ENCODE measurements around the gene TMEM232. TPM values are rescaled to one million over a fixed set of nuclear protein-coding genes. Genes with fewer than 3 reads are reported as not detected.

TMEM232 gene
- total and polyA plus RNA-seq, 2 experiments from 2014 or later = 1.3 to 1.9 TPM

DNA sequence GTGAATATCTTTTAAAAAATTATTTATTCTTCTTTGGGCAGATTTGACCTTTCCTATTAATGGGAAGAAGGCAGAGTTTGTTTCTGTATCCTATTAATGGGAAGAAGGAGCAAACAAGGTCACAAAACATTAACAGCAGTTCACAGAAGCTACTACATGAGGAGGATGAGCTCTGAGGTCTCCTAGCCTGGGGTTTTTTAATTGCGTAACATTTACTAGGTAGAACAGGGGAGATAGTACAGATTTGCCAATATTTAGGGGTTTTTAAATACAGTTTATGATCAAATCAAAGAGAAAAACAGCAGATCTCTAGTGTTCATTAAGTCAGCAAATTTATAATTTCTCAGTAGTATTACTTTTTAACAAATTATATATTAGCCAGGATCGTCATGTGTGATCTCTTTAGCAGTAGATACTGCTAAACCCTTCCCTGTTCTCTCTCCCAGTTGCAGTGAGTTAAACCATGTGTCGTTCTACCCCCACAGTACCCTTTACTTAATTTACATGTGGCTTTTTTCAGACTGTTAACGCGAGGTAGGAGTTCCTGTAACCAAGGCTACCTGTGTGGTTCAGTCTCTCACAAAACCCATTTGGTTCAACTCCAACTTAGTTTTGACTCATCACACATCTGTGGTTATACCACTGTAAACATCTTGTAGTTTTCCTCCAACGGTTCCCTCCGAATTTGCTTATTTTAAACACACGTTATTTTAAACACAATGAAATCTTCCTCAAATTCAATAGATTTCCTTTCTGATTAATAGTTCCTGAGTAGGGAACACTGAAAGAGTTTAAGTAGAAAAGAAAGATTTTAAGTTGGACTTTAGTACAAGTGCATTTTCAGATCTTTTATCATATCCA is 25.7 kb upstream of the TMEM232 start (continued):
- TF ChIP-seq, protein P1, sequence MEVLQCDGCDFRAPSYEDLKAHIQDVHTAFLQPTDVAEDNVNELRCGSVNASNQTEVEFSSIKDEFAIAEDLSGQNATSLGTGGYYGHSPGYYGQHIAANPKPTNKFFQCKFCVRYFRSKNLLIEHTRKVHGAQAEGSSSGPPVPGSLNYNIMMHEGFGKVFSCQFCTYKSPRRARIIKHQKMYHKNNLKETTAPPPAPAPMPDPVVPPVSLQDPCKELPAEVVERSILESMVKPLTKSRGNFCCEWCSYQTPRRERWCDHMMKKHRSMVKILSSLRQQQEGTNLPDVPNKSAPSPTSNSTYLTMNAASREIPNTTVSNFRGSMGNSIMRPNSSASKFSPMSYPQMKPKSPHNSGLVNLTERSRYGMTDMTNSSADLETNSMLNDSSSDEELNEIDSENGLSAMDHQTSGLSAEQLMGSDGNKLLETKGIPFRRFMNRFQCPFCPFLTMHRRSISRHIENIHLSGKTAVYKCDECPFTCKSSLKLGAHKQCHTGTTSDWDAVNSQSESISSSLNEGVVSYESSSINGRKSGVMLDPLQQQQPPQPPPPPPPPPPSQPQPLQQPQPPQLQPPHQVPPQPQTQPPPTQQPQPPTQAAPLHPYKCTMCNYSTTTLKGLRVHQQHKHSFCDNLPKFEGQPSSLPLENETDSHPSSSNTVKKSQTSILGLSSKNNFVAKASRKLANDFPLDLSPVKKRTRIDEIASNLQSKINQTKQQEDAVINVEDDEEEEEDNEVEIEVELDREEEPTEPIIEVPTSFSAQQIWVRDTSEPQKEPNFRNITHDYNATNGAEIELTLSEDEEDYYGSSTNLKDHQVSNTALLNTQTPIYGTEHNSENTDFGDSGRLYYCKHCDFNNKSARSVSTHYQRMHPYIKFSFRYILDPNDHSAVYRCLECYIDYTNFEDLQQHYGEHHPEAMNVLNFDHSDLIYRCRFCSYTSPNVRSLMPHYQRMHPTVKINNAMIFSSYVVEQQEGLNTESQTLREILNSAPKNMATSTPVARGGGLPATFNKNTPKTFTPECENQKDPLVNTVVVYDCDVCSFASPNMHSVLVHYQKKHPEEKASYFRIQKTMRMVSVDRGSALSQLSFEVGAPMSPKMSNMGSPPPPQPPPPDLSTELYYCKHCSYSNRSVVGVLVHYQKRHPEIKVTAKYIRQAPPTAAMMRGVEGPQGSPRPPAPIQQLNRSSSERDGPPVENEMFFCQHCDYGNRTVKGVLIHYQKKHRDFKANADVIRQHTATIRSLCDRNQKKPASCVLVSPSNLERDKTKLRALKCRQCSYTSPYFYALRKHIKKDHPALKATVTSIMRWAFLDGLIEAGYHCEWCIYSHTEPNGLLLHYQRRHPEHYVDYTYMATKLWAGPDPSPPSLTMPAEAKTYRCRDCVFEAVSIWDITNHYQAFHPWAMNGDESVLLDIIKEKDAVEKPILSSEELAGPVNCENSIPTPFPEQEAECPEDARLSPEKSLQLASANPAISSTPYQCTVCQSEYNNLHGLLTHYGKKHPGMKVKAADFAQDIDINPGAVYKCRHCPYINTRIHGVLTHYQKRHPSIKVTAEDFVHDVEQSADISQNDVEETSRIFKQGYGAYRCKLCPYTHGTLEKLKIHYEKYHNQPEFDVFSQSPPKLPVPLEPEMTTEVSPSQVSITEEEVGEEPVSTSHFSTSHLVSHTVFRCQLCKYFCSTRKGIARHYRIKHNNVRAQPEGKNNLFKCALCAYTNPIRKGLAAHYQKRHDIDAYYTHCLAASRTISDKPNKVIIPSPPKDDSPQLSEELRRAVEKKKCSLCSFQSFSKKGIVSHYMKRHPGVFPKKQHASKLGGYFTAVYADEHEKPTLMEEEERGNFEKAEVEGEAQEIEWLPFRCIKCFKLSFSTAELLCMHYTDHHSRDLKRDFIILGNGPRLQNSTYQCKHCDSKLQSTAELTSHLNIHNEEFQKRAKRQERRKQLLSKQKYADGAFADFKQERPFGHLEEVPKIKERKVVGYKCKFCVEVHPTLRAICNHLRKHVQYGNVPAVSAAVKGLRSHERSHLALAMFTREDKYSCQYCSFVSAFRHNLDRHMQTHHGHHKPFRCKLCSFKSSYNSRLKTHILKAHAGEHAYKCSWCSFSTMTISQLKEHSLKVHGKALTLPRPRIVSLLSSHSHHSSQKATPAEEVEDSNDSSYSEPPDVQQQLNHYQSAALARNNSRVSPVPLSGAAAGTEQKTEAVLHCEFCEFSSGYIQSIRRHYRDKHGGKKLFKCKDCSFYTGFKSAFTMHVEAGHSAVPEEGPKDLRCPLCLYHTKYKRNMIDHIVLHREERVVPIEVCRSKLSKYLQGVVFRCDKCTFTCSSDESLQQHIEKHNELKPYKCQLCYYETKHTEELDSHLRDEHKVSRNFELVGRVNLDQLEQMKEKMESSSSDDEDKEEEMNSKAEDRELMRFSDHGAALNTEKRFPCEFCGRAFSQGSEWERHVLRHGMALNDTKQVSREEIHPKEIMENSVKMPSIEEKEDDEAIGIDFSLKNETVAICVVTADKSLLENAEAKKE (CRISPR knock-in tag; IDR thresholded peaks at IDR 0.05) = no peak
- TF ChIP-seq NANOG (IDR thresholded peaks at IDR 0.05; ENCODE audit: borderline replicate concordance) (no peak), ZNF331 (CRISPR knock-in tag; IDR thresholded peaks at IDR 0.05; ENCODE audit: low read depth) (no peak), ZNF114 (CRISPR knock-in tag; IDR thresholded peaks at IDR 0.05) (no peak), POLR2AphosphoS5 (IDR thresholded peaks at IDR 0.05; ENCODE audit: low read depth) (no peak), EZH2phosphoT487 (IDR thresholded peaks at IDR 0.05; ENCODE audit: unreplicated experiment) (no peak)
- TF ChIP-seq, protein P2, sequence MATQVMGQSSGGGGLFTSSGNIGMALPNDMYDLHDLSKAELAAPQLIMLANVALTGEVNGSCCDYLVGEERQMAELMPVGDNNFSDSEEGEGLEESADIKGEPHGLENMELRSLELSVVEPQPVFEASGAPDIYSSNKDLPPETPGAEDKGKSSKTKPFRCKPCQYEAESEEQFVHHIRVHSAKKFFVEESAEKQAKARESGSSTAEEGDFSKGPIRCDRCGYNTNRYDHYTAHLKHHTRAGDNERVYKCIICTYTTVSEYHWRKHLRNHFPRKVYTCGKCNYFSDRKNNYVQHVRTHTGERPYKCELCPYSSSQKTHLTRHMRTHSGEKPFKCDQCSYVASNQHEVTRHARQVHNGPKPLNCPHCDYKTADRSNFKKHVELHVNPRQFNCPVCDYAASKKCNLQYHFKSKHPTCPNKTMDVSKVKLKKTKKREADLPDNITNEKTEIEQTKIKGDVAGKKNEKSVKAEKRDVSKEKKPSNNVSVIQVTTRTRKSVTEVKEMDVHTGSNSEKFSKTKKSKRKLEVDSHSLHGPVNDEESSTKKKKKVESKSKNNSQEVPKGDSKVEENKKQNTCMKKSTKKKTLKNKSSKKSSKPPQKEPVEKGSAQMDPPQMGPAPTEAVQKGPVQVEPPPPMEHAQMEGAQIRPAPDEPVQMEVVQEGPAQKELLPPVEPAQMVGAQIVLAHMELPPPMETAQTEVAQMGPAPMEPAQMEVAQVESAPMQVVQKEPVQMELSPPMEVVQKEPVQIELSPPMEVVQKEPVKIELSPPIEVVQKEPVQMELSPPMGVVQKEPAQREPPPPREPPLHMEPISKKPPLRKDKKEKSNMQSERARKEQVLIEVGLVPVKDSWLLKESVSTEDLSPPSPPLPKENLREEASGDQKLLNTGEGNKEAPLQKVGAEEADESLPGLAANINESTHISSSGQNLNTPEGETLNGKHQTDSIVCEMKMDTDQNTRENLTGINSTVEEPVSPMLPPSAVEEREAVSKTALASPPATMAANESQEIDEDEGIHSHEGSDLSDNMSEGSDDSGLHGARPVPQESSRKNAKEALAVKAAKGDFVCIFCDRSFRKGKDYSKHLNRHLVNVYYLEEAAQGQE (IDR thresholded peaks at IDR 0.05; ENCODE audit: unreplicated experiment) = no peak
